ENCODE results near the gene MTUS2.

GRCh38 chr13:29504691-29505090 is 684.6 kb downstream of the MTUS2 start:
- TF ChIP-seq CTCF (IDR thresholded peaks at IDR 0.05), result no peak
- TF ChIP-seq POLR2A (IDR thresholded peaks at IDR 0.05), result no peak
